ENCODE data around the gene PKD2L2. TPM values are rescaled to one million over a fixed set of nuclear protein-coding genes. Genes with fewer than 3 reads are reported as not detected.
"Not testable (repeated sequence)": the region's sequence is repeated elsewhere in the genome, so short reads cannot be mapped to it uniquely, and the experiment has no call there.

PKD2L2 gene
- total RNA-seq, 1 experiment from 2014 or later: not detected

- Mint-ChIP-seq H3K9me3 (ENCODE audit: unreplicated experiment) (no peaks in the 10 kb centered on the region), H3K4me3 (ENCODE audit: unreplicated experiment) (no peak overlapping the region), H3K36me3 (ENCODE audit: insufficient read depth, unreplicated experiment) (peaks cover 50% of the 10 kb centered on the region), H3K27ac (ENCODE audit: low read depth, unreplicated experiment) (no peak overlapping the region), H3K4me1 (ENCODE audit: insufficient read depth, unreplicated experiment) (no peaks in the 10 kb centered on the region), H3K27me3 (ENCODE audit: insufficient read depth, unreplicated experiment) (no peaks in the 10 kb centered on the region)
- TF ChIP-seq CTCF (IDR thresholded peaks at IDR 0.05; ENCODE audit: unreplicated experiment): no peak
- intact Hi-C loops (cut with micrococcal nuclease): no loop called here
- ChIA-PET CTCF (interaction anchor here (0.6 to 1.4 kb wide), 4 partner anchors 8 to 220 kb away, joined by 3 to 5 read pairs (median 4); no protein-coding TSS in a partner anchor), POLR2A (interaction anchor here (0.6 to 1.3 kb wide), 4 partner anchors 9 to 143 kb away, joined by 3 to 4 read pairs (median 4); no protein-coding TSS in a partner anchor)
- DNase-seq (ENCODE audit: unreplicated experiment): no peak
- BruUV-seq (replicated peaks): no TSS peak
These were observed 46.4 kb downstream of the PKD2L2 start for GRCh38 chr5:137935694-137936093.

GRCh38 chr5:137937994-137938750, 48.9 kb downstream of the PKD2L2 start:
- ChIA-PET CTCF (interaction anchor here (0.5 to 1.2 kb wide), 3 partner anchors 16 to 195 kb away, joined by 3 to 4 read pairs (median 4); no protein-coding TSS in a partner anchor), POLR2A (interaction anchor here (1.1 to 1.2 kb wide), 2 partner anchors 8 to 16 kb away, joined by 3 to 4 read pairs; no protein-coding TSS in a partner anchor)
- Mint-ChIP-seq H3K9me3 (ENCODE audit: unreplicated experiment) (no peaks in the 10 kb centered on the region), H3K27ac (ENCODE audit: low read depth, unreplicated experiment) (no peak overlapping the region), H3K27me3 (ENCODE audit: insufficient read depth, unreplicated experiment) (no peaks in the 10 kb centered on the region), H3K4me3 (ENCODE audit: unreplicated experiment) (no peak overlapping the region), H3K4me1 (ENCODE audit: insufficient read depth, unreplicated experiment) (no peaks in the 10 kb centered on the region), H3K36me3 (ENCODE audit: insufficient read depth, unreplicated experiment) (peaks cover 75% of the 10 kb centered on the region)
- BruUV-seq (replicated peaks): no TSS peak
- intact Hi-C loops (cut with micrococcal nuclease): no loop called here
- TF ChIP-seq CTCF (IDR thresholded peaks at IDR 0.05; ENCODE audit: unreplicated experiment): no peak
- no peak for DNase-seq (ENCODE audit: unreplicated experiment)

- H3K27ac Mint-ChIP-seq (ENCODE audit: low read depth, unreplicated experiment): no peak overlapping the region
- H3K9me3 Mint-ChIP-seq (ENCODE audit: unreplicated experiment): no peaks in the 10 kb centered on the region
- BruUV-seq (replicated peaks): no TSS peak
- H3K4me1 Mint-ChIP-seq (ENCODE audit: insufficient read depth, unreplicated experiment): no peaks in the 10 kb centered on the region
- TF ChIP-seq CTCF (IDR thresholded peaks at IDR 0.05; ENCODE audit: unreplicated experiment): no peak
- no peak for DNase-seq (ENCODE audit: unreplicated experiment)
- intact Hi-C loops (cut with micrococcal nuclease): no loop called here
- ChIA-PET POLR2A (no interaction called here), CTCF (no interaction called here)
- no peaks in the 10 kb centered on the region for H3K27me3 Mint-ChIP-seq (ENCODE audit: insufficient read depth, unreplicated experiment)
- H3K4me3 Mint-ChIP-seq (ENCODE audit: unreplicated experiment): no peak overlapping the region
- peaks cover 81% of the 10 kb centered on the region for H3K36me3 Mint-ChIP-seq (ENCODE audit: insufficient read depth, unreplicated experiment)
These were observed 49.5 kb downstream of the PKD2L2 start for GRCh38 chr5:137938751-137939143.

- no peak for DNase-seq (ENCODE audit: unreplicated experiment)
- Mint-ChIP-seq H3K9me3 (ENCODE audit: unreplicated experiment) (no peaks in the 10 kb centered on the region), H3K36me3 (ENCODE audit: insufficient read depth, unreplicated experiment) (peaks cover 86% of the 10 kb centered on the region), H3K4me1 (ENCODE audit: insufficient read depth, unreplicated experiment) (no peaks in the 10 kb centered on the region), H3K4me3 (ENCODE audit: unreplicated experiment) (no peak overlapping the region), H3K27ac (ENCODE audit: low read depth, unreplicated experiment) (no peak overlapping the region), H3K27me3 (ENCODE audit: insufficient read depth, unreplicated experiment) (no peaks in the 10 kb centered on the region)
- ChIA-PET POLR2A (no interaction called here), CTCF (interaction anchor here (0.7 to 1.0 kb wide), 3 partner anchors 10 to 160 kb away, joined by 3 read pairs; no protein-coding TSS in a partner anchor)
- TSS peak; percentile 14 for BruUV-seq (replicated peaks)
- intact Hi-C loops (cut with micrococcal nuclease): no loop called here
- TF ChIP-seq CTCF (IDR thresholded peaks at IDR 0.05; ENCODE audit: unreplicated experiment): no peak
These were observed 50.1 kb downstream of the PKD2L2 start for GRCh38 chr5:137939331-137939730.

- BruUV-seq (replicated peaks); H3K27me3 Mint-ChIP-seq (ENCODE audit: insufficient read depth, unreplicated experiment); DNase-seq (ENCODE audit: unreplicated experiment); intact Hi-C loops (cut with micrococcal nuclease); H3K9me3 Mint-ChIP-seq (ENCODE audit: unreplicated experiment); H3K4me1 Mint-ChIP-seq (ENCODE audit: insufficient read depth, unreplicated experiment); H3K27ac Mint-ChIP-seq (ENCODE audit: low read depth, unreplicated experiment); H3K4me3 Mint-ChIP-seq (ENCODE audit: unreplicated experiment): not testable (repeated sequence)
- peaks cover 100% of the 10 kb centered on the region for H3K36me3 Mint-ChIP-seq (ENCODE audit: insufficient read depth, unreplicated experiment)
- CTCF ChIA-PET: interaction anchor here (0.7 to 1.6 kb wide), 4 partner anchors 9 to 165 kb away, joined by 3 to 6 read pairs (median 4); no protein-coding TSS in a partner anchor
- POLR2A ChIA-PET: interaction anchor here (1.1 to 1.2 kb wide), 2 partner anchors 8 to 32 kb away, joined by 3 to 4 read pairs; no protein-coding TSS in a partner anchor
These were observed 55.0 kb downstream of the PKD2L2 start for GRCh38 chr5:137944280-137944679.

Data from MCF 10A (cell line).